Stimulated activated CD4-positive, alpha-beta T cell treated with anti-CD3 and anti-CD28 coated beads, Interleukin-2, amount 100 ng/mL, for 4 hours (primary cell): ENCODE results near the gene NPEPL1.

ENCODE experiments used
- DNase-seq: peaks from one replicate; pipeline ENCODE4 v3.0.0-alpha.2; 2020; ENCODE audit warnings: low read depth

The NPEPL1 gene

DNA sequence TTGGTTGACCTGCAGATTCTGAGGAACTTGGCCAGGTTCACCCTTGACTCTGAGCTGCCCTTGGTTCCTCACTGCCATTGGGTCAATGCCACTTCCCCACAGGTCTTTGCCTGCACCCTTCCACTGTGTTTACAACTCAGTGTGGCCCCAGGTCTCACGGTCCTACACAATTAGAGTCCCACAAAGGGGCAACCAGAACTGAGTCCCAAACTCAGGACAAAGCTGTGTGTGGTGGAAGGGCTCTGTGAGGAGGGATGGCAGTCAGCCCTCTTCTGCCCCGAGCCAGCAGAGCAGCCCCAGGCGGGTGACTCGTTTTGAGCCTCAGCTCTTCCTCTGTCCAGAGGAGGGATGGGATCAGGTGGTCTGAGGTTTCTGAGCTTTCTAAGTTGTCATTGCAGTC lies 69.5 kb downstream of the NPEPL1 start:
- no peak for DNase-seq

DNA sequence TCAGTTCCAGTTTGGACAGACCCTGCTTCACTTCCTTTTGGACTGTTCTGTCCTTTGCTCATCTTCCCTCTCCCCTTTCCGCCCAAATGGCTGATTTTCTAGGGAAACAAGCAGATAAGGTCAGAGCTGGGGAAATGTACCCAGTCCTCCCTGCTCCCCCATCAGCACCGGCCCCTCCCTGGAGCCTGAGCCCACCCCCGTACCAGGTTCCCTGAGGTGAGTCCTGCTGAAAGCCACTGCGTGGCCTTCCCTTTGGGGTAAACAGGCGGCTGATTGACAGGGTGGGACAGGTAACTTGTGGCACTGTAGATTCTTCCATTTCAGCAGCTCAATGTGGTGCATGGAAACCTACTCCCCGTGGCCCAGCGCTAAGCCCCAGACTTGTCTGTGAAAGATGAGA lies 70.5 kb downstream of the NPEPL1 start:
- no peak for DNase-seq
